Hematopoietic multipotent progenitor cell treated with erythropoietin and hydrocortisone succinate and interleukin-3 and kit ligand, for 8 days (in vitro differentiated cells): Measurements from ENCODE around the gene PBX4.

Experiments
- DNase-seq: peaks from one replicate; pipeline ENCODE4 v3.0.0-alpha.2; 2015

The PBX4 gene

DNA sequence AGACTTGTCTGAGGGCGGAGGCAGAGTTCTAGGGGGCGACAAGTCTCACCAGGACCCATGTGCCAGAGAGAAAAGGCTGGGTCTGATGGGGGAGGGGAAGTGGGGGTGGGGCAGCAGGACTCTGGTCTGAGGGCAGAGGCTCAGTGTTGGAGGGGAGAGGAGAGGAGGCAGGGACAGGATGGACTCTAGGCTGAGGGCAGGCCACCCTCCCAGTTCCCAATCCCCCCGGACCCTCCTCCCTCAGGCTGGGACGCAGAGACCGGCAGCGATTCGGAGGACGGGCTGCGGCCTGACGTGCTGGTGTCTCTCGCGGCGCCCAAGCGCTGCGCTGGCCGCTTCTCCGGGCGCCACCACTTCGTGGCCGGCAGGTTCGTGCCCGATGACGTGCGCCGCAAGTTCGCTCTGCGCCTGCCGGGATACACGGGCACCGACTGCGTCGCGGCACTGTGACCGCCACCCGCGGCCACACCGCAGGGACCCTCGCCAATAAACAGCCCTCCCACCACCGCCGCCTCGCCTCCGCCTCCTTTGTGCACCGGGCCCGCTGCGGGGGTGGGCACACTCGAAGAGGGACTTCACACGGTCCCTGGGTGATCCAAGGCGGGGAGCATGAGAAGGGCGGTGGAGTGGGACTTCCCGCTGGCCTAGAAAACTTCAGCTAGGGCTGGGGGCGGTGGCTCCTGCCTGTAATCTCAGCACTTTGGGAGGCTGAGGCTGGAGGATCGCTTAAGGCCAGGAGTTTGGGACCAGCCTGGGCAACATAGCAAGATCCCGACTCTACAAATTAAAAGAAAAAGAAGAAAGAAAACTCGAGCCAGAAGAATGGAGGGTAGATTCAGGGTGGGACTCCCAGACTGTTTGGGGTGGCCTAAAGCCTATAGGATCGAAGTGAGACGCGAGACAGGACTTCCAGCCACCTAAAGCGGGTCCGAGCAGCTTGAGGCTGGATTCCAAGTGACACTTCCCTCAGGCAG, 81.1 kb downstream of the PBX4 start:
- DNase-seq: no peak

- no peak for DNase-seq
These were observed 82.9 kb downstream of the PBX4 start for GRCh38 chr19:19535311-19536191.

DNA sequence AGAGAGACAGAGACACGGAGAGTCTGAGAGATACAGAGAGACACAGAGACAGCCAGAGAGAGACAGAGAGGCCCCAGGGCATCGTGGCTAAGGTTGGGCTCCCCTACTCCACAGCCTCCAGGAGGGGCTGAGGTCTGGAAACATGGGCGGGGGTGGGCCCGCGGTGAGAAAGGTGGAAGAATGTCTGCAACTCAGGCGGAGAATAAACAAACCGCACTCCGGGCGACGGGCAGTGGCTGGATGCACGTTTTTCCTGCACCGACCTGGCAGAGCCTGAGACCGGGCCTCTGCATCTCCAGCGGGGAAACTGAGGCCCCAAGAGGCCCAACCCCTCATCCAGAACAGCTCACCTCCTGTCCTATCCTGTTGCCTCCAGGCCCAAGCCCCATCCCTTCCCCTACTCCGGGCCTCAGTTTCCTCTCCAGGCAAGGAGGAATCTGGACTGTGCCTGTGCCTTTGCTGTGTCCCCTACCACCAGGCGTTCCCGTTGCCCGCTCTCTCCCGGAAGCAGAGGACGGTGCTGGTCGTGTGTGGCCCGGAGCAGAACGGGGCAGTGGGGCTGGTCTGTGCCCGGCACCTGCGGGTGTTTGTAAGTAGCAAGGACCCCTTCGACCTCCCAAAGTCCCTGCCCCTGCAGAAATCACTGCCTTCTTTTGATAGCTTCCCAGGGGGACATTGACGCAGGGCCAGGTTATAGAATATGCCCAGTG, 83.8 kb downstream of the PBX4 start:
- no peak for DNase-seq

- DNase-seq: peak; percentile 61
These were observed 84.6 kb downstream of the PBX4 start for GRCh38 chr19:19533841-19534240.

DNA sequence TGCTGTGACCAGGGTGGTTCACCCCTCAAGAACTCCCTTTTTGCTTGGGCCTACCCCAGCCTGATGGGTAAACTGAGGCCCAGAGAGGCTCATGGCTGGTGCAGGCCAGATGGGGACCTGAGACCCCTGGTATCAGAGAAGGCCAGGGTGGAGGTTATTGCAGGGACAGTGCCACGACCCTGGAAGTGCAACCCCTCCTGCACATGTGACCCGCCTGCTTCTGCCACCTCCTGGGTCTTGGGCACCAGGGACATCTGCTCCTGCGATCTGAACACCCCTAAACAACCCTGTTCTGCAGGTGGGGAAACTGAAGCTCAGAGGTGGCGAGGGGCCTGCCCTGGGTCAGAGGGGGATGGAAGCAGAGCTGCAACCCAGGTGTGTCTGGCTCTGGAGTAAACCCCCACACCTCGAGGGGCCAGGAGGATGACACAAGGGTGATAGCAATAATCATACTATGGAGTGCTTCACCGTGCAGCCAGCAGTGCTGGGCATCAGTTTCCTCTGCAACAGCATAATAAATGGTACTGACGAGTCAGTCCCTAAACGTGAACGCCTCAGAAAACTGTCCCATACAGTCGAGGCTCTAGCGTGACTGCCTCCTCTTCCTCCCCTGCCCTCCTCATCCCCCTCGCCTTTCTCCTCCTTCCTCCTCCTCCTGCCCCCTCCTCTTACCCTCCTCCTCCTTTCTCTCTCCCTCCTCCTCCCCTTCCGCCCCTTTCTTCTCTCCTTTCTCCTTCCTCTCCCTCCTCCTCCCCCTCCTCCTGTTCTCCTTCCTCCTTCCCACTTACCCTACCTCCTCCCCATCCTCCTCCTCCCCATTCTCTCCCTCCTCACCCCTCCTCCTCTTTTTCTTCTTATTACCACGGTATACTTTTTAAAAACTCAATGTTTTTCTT, 85.4 kb downstream of the PBX4 start:
- DNase-seq: no peak

DNA sequence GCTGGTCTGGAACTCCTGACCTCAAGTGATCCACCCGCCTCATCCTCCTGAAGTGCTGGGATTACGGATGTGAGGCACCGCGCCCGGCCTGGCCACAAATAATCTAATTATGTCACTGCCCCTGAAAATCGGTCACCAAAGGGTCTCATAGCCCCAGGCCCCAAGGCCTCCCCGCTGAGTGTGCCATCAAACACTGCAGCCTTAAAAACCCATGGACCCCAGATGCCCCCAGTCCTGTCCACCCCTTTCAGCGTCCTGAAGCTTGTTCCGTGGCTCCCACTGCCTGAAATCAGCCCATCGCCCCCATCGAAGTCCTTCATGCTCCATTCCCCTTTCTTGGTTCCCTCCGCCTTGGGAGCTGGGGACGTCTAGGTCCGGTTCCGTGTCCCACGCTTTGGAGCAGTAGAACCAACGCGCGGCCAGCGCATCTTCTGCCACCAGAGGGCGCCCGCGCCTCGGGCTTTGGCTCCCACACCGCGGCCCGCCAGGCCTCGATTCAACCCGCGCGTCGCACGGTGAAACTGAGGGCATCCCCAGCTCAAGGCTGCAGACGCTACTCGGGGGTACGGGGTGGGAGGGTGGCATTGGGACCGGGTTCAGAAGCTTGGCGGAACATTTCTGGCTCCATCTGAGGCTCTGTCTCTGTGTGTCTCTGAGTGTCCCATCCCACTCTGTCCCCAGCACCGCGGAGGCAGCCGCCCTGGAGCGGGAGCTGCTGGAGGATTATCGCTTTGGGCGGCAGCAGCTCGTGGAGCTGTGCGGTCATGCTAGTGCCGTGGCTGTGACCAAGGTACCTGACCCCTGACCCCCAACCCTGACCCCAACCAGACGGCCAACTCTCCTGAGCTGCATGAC, 86.3 kb downstream of the PBX4 start:
- peak; percentile 69 for DNase-seq

- no peak for DNase-seq
These were observed 87.6 kb downstream of the PBX4 start for GRCh38 chr19:19530889-19531288.

DNA sequence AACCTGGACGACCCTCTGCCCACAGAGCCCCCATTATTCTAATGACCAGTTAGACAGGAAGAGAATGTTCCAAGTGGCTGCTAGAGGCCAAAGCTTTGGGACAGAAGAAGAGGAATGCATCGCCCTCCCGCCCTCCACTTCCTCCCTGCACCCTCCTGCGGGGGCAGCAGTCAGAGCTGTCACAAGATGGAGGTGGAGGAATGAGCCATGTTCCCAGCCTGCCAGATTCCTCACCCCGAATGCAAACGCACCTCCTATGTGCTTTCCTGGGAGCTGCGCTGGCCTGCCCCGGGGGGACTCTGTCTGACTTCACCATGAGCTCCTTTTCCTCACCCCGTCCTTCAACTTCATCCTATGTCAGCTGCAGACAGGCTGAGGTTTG, 88.1 kb downstream of the PBX4 start:
- DNase-seq: no peak

GRCh38 chr19:19529783-19530422, 88.6 kb downstream of the PBX4 start:
- no peak for DNase-seq

GRCh38 chr19:19528721-19529490, 89.6 kb downstream of the PBX4 start, which contains the start of gene YJEFN3:
Gene YJEFN3 (plus strand): TSS chr19:19528911. CDS start chr19:19528933, 22 bp downstream.
- no peak for DNase-seq

DNA sequence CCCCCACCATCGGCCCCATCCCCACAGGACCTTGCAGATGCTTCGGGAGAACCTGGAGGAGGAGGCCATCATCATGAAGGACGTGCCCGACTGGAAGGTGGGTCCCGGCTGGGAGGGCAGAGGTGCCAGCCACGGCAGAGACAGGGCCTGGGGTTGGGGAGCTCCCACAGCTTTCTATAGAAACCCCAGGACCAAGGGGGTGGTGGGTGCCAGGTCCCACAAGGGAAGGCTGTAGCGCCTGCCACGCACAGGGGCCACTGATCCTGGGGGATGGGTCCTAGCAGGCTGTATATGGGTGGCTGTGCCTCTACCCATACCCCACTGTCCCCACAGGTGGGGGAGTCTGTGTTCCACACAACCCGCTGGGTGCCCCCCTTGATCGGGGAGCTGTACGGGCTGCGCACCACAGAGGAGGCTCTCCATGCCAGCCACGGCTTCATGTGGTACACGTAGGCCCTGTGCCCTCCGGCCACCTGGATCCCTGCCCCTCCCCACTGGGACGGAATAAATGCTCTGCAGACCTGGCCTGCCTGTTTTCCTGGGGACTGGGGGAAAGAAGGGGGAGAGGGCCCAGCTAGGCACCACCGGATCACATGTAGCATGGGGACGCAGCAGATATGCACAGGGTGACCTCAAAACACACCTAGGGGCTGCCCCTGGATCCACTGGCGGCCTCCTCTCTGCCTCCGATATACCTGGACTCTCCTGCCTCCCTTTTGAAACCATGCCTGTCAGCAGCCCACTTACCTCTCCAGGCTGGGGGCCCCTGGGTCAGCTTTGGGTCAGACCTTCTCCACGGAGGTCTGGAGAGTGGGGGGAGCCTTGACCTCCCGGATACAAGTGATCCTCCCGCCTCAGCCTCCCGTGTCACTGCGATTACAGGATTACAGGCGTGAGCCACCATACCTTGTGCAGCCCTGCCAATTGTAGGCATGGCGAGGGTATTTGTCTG, 90.5 kb downstream of the PBX4 start:
- no peak for DNase-seq

- DNase-seq: no peak
These were observed 91.2 kb downstream of the PBX4 start for GRCh38 chr19:19527371-19527656.

DNA sequence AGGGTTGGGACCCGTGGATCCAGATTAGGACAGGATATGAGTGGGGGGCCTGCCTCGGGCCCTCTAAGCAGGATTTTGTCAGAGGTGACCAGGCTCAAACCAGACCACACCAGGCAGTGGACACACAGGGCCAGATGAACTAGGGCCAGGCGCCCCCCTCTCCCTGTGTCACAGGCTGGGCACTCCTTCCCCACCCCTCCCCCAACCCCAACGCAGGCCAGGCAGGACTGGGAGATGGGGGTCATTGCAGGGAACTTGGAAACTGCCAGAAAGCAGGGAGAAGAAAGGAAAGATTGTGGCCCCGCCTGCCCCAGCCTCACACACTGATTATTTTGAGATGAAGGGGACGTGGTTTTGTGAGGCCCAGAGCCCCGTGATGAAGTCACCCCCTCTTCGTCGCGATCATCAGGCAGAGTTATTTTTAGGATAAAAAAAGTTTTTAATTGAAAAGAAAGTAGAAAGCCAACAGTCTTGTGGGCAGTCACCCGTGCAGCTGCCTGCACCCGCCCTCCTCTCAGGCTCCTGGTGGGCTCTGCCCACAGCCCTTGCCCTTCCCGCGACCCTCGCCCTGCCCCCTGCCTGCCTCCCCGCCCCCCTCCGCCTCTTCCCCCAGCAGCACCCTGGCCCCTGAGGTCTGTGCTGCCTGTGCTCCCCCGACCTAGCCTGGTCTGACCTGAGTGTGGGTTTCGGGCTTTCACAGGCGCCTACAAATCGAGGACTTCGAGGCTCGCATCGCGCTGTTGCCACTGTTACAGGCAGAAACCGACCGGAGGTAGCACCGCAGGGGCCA, 91.7 kb downstream of the PBX4 start:
- DNase-seq: no peak

- DNase-seq: no peak
These were observed 92.7 kb downstream of the PBX4 start for GRCh38 chr19:19525611-19526380.

DNA sequence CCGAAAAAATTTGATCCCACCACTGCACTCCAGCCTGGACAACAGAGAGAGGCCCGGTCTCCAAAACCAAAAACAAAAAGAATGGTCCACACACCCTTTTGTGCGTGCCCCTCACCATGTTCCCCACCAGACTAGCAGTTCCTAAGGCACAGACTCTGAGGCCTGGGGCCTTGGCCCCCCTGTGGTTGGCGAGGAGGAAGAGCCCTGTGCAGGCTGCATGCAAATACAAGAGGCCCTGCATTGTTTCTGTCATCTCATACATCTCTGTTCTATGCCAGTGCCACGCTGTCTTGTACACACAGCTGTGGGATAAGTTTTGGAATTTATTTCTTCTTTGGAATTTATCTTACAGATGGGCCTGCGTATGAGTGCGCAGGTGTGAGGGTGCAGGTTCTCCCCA, 94.4 kb downstream of the PBX4 start:
- no peak for DNase-seq

DNA sequence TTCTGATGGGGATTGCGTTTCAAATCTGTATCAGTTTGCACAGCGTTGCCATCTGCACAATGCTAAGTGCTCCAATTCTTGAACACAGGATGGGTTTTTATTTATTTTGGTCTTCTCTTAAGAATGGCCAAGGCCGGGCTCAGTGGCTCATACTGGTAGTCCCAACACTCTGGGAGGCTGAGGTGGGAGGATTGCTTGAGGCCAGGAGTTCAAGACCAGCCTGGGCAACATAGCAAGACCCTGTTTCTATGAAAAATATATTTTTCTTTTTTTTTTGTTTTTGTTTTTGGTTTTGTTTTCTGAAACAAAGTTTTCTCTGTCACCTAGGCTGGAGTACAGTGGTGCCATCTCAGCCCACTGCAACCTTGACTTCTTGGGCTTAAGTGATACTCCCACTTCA, 95.3 kb downstream of the PBX4 start:
- DNase-seq: no peak

GRCh38 chr19:19520989-19521388, 97.5 kb downstream of the PBX4 start:
- DNase-seq: no peak
